GM20000 (cell line): Measurements from ENCODE around the gene DKC1.

Experiments used
- DNase-seq: peaks from one replicate; pipeline ENCODE4 v3.0.0; 2012; ENCODE audit warnings: low spot score
- CTCF ChIP-seq: IDR thresholded peaks from 2 replicates; pipeline ENCODE4 v1.5.1; 2012; ENCODE audit warnings: mild to moderate bottlenecking, control low read depth; ENCODE audit errors: extremely low read depth, missing control alignments

The DKC1 gene

GRCh38 chrX:154731184-154731583 is 31.5 kb upstream of the DKC1 start:
- no peak for TF ChIP-seq CTCF
- no peak for DNase-seq

DNA sequence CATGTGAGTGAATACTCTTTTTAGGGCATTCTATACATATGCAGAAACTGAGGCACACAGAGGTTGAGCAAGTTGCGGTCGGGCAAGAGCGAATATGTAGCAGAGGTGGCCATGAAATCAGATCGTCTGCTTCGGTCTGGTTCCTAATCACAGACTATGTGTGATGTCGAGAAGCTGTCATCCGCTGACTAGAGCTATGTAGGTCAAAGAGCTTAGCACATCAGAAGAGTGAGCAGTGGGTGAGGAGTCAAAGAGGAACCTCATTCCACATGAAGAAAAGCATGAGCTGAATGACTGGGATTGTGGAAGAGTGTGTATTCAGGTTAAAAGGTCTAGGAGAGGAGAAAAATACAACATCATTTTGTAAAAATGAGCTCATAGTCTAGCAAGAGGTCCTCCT is 30.8 kb upstream of the DKC1 start:
- no peak for TF ChIP-seq CTCF
- DNase-seq: no peak

DNA sequence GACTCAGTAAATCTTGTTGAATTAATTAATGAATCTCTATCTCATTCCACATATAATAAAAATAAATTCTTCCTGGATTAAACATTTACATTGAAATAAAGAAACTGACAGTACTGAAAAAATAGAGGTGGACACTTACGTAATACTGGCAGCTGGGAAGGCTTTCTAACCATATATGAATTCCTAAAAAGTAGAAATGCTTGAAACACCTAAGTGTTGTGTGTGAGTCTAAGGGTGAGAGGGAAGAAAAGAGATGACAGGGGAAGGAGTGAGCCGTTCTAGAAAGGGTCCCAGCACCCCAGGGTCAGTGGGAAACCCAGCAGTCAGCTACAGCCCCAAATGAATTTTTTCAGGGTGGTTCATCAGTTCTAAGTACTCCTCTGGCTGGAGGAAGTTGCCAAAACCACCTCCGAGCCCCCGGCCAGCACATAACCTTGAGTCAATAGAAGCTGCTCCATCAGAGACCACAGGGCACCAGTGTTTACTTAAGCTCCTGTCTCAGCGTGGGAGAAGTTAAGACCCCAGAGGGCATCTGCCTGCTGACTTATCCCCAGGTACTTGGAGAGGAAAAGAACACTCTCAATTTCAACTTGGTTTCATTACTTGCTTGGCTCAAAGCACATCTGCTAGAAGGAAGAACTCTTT is 30.1 kb upstream of the DKC1 start:
- DNase-seq: no peak
- TF ChIP-seq CTCF: no peak

DNA sequence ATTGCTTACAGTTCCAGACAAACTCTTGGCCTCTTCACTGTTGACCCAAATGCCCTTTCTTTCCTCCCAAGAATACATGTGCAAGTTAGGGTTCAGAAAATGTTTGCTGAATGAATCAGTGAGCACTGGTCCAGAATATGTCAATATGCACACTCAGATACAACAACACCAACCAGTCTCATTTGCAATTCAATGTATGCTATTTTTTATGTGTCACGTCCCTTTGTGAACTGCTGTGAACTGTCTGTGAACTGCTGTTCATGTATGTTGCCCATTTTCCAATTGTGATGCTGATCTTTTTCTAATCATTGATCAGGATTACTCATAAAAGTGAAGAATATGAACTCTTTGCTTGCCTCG is 29.6 kb upstream of the DKC1 start:
- no peak for TF ChIP-seq CTCF
- no peak for DNase-seq

- no peak for TF ChIP-seq CTCF
- peak; percentile 18 for DNase-seq
These were observed 28.4 kb upstream of the DKC1 start for GRCh38 chrX:154734061-154734781.

DNA sequence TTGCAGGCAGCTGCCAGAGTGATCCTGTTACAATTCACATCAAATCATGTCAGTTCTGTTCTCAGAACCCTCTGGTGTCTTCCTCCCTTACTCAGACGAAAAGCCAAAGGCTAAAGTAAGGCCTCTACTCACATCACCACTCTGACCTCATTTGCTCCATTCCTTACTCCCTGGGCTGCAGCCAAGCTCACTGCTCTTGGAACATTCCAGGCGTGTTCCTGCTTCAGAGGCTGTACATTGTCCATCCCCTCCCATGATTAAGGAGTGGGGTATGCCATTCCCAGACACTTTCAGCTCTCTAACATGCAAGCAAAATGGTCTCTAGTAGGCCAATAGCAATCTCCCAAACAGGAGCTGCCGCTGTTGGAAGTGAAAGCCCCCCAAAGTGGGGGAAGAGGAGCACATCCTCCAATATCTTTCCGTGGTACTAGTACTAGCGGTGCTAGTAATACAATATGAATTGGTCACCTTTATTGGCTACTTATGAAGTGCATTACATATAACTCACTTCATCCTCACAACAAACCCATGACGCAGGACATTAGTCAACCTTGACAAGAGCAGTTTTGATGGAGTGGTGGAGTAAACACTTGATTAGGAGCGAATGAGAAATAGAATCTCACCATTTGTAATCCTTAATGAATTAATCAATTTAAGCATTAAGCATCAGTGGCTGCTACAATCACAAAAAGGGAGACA is 26.8 kb upstream of the DKC1 start:
- no peak for DNase-seq
- TF ChIP-seq CTCF: no peak

DNA sequence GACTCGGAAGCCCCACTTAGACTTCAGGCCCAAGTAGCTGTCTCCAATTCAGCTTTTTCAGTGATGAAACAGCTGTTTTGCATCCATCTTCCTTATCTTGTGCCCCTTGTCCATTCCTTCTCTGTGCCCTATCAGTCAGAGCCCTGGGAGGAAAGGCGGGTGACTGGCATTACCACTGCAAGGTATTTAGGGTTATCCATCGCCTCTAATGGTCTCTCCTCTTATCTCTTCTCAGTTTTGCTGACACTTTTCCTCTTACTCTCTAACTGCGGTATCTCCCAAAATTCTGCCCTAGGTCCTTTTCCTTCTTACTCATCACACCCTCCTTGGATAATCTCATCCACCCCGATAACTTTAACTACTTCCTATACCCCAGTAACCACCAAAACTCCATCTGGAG is 25.5 kb upstream of the DKC1 start:
- no peak for TF ChIP-seq CTCF
- no peak for DNase-seq
